CD14-positive monocyte (primary cell): ENCODE data around the gene INHBC. TPM values are rescaled to one million over a fixed set of nuclear protein-coding genes. Genes with fewer than 3 reads are reported as not detected.

Source experiments
- DNase-seq, 3 donors: peaks; one replicate each; pipeline ENCODE4 v3.0.0-alpha.2; 2011 to 2022
- H2AFZ ChIP-seq: 2 replicates; pipeline ENCODE4 v1.6.0; 2012; ENCODE audit warnings: mild to moderate bottlenecking, low read depth, low read length, inconsistent platforms; ENCODE audit not compliant: insufficient read depth, poor library complexity, severe bottlenecking
- H3K27ac ChIP-seq, 2 donors: 1 replicate in 1 of 2; 2 replicates in 1 of 2; pipeline ENCODE4 v1.5.1; 2012 to 2013; ENCODE audit warnings: low read length in 2 of 2, control low read depth in 1 of 2, inconsistent platforms in 1 of 2, low read depth in 1 of 2, mild to moderate bottlenecking in 1 of 2
- H3K27me3 ChIP-seq, 2 donors: one replicate each; pipeline versions ENCODE4 v1.6.0 to v1.6.1; 2011 to 2013; ENCODE audit warnings: low read length in 2 of 2; ENCODE audit not compliant: control insufficient read depth in 2 of 2, insufficient read depth in 2 of 2
- H3K36me3 ChIP-seq, 2 donors: replicated peaks in 1 of 2; 1 replicate in 1 of 2; 2 replicates in 1 of 2; pipeline versions ENCODE4 v1.5.1 to v1.6.1; 2012 to 2013; ENCODE audit warnings: low read length in 2 of 2, control low read depth in 1 of 2, inconsistent platforms in 1 of 2, mild to moderate bottlenecking in 1 of 2; ENCODE audit not compliant: insufficient read depth in 2 of 2, control insufficient read depth in 1 of 2
- H3K4me1 ChIP-seq, 2 donors: 1 replicate in 1 of 2; 2 replicates in 1 of 2; pipeline versions ENCODE4 v1.5.1 to v1.6.1; 2012 to 2013; ENCODE audit warnings: low read length in 2 of 2, control low read depth in 1 of 2, inconsistent platforms in 1 of 2, mild to moderate bottlenecking in 1 of 2, moderate library complexity in 1 of 2; ENCODE audit not compliant: insufficient read depth in 2 of 2, control insufficient read depth in 1 of 2
- H3K4me2 ChIP-seq: replicated peaks from 2 replicates; pipeline ENCODE3; 2012; ENCODE audit warnings: low read length, moderate library complexity, mild to moderate bottlenecking; ENCODE audit not compliant: poor library complexity, severe bottlenecking; ENCODE audit errors: extremely low read depth
- H3K4me3 ChIP-seq, 3 experiments: fragments of 200-600 bp in 1 of 3; sonication (generic) in 1 of 3; replicated peaks in 1 of 3; 1 replicate in 2 of 3; 2 replicates in 1 of 3; pipeline ENCODE4 v1.5.1; 2011 to 2013; ENCODE audit warnings: low read length in 3 of 3, mild to moderate bottlenecking in 3 of 3, control low read depth in 2 of 3, low read depth in 2 of 3, inconsistent platforms in 1 of 3, moderate library complexity in 1 of 3
- H3K79me2 ChIP-seq: 2 replicates; pipeline ENCODE4 v1.6.0; 2012; ENCODE audit warnings: mild to moderate bottlenecking, control low read depth, inconsistent platforms, low read length, moderate library complexity; ENCODE audit not compliant: insufficient read depth
- H3K9ac ChIP-seq: 2 replicates; pipeline ENCODE4 v1.6.0; 2017; ENCODE audit warnings: low read length, mild to moderate bottlenecking; ENCODE audit not compliant: insufficient read depth, poor library complexity, severe bottlenecking
- H3K9me3 ChIP-seq, 2 donors: replicated peaks in 1 of 2; 1 replicate in 1 of 2; 2 replicates in 1 of 2; pipeline versions ENCODE4 v1.5.1 to v1.6.1; 2012 to 2013; ENCODE audit warnings: low read length in 2 of 2, control low read depth in 1 of 2; ENCODE audit not compliant: control insufficient read depth in 1 of 2, insufficient read depth in 1 of 2
- H4K20me1 ChIP-seq: 2 replicates; pipeline ENCODE4 v1.6.0; 2012; ENCODE audit warnings: mild to moderate bottlenecking, low read length, control low read depth, moderate library complexity; ENCODE audit not compliant: insufficient read depth
- H3K27ac Mint-ChIP-seq, 7 donors: one replicate each; pipeline ENCODE4 v1.8.0; 2020; ENCODE audit warnings: mild to moderate bottlenecking in 7 of 7, mixed read lengths in 7 of 7, moderate library complexity in 6 of 7, inconsistent platforms in 2 of 7
- H3K27me3 Mint-ChIP-seq, 3 donors: one replicate each; pipeline ENCODE4 v1.8.0; 2021 to 2022; ENCODE audit warnings: low read depth in 3 of 3, mild to moderate bottlenecking in 3 of 3, mixed read lengths in 3 of 3, moderate library complexity in 3 of 3, inconsistent platforms in 1 of 3
- H3K36me3 Mint-ChIP-seq, 2 donors: one replicate each; pipeline ENCODE4 v1.8.0; 2020; ENCODE audit warnings: mixed read lengths in 2 of 2, inconsistent platforms in 1 of 2, mild to moderate bottlenecking in 1 of 2
- H3K4me1 Mint-ChIP-seq: one replicate; pipeline ENCODE4 v1.8.0; 2020; ENCODE audit warnings: mild to moderate bottlenecking, mixed read lengths
- H3K4me3 Mint-ChIP-seq, 2 donors: one replicate each; pipeline ENCODE4 v1.8.0; 2020; ENCODE audit warnings: mild to moderate bottlenecking in 2 of 2, mixed read lengths in 2 of 2, moderate library complexity in 1 of 2
- H3K9me3 Mint-ChIP-seq, 7 donors: one replicate each; pipeline ENCODE4 v1.8.0; 2020 to 2022; ENCODE audit warnings: mixed read lengths in 7 of 7, mild to moderate bottlenecking in 6 of 7, moderate library complexity in 6 of 7, inconsistent platforms in 2 of 7
- CTCF ChIP-seq: fragments of 200-600 bp; IDR thresholded peaks from one replicate; pipeline ENCODE4 v1.8.0; 2022; ENCODE audit warnings: antibody characterized with exemption, mild to moderate bottlenecking
- WGBS: methylation state at CpG from one replicate; pipeline ENCODE4 v1.1.5; 2013; ENCODE audit warnings: missing lambda C conversion rate; ENCODE audit not compliant: insufficient coverage; 5-methylcytosine and 5-hydroxymethylcytosine counted together
- intact Hi-C, 2 donors: fragments of 100-400 bp; cut with micrococcal nuclease; formaldehyde crosslinking; loops; one replicate each; pipeline versions ENCODE4 v1.15.0 to v1.15.1; 2023
- polyA plus RNA-seq, 3 donors: library from polyadenylated mRNA; depleted of rRNA in 1 of 3; unstranded in 2 of 3; stranded (reverse) in 1 of 3; fragments of 300-500 nt in 2 of 3; fragments of >200 nt in 1 of 3; fragmentation: Illumina TruSeq in 2 of 3; gene quantifications; 1 replicate in 2 of 3; 2 replicates in 1 of 3; pipeline ENCODE4 v1.2.3, GENCODE V29; 2012 to 2021

The INHBC gene
- polyA plus RNA-seq, 3 donors = not detected

DNA sequence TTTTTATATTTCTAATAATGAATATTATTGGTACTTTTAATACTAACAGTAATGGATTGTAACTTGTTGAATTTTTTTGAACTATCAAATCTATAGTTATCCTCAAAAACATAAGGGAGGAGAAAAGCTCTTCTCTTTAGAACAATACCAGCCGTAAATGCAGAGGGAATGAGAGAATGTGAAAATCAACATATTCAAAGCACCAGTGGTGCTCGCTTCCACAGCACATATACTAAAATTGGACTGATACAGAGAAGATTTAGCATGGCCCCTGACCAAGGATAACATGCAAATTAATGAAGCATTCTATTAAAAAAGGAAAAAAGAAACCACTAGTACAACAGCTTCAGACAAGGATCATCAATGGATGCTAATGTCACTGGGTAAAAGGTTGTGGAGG, 19.5 kb upstream of the INHBC start:
- Histone ChIP-seq H3K36me3 (peaks cover 9 to 13% of the 10 kb centered on the region in 2 donors), H4K20me1 (peaks cover 83% of the 10 kb centered on the region), H2AFZ (no peak overlapping the region), H3K4me3 (no peak overlapping the region), H3K27ac (no peak overlapping the region), H3K4me2 (no peak overlapping the region), H3K27me3 (no peaks in the 10 kb centered on the region), H3K79me2 (peaks cover 85% of the 10 kb centered on the region), H3K9ac (no peak overlapping the region), H3K4me1 (no peaks in the 10 kb centered on the region), H3K9me3 (no peaks in the 10 kb centered on the region)
- no CpG with 5 or more reads among the region's 2 CpGs for WGBS
- Mint-ChIP-seq H3K9me3 (peaks cover 0 to 2% (median 0%) of the 10 kb centered on the region in 7 donors), H3K27ac (peak overlapping the region in 1 of 7 donors; percentile 73), H3K36me3 (peaks cover 33 to 42% of the 10 kb centered on the region in 2 donors), H3K4me3 (no peak overlapping the region), H3K4me1 (peaks cover 14% of the 10 kb centered on the region), H3K27me3 (peaks cover 0 to 1% (median 0%) of the 10 kb centered on the region in 3 donors)
- no peak for TF ChIP-seq CTCF
- no peak for DNase-seq
- intact Hi-C loops = no loop called here

DNA sequence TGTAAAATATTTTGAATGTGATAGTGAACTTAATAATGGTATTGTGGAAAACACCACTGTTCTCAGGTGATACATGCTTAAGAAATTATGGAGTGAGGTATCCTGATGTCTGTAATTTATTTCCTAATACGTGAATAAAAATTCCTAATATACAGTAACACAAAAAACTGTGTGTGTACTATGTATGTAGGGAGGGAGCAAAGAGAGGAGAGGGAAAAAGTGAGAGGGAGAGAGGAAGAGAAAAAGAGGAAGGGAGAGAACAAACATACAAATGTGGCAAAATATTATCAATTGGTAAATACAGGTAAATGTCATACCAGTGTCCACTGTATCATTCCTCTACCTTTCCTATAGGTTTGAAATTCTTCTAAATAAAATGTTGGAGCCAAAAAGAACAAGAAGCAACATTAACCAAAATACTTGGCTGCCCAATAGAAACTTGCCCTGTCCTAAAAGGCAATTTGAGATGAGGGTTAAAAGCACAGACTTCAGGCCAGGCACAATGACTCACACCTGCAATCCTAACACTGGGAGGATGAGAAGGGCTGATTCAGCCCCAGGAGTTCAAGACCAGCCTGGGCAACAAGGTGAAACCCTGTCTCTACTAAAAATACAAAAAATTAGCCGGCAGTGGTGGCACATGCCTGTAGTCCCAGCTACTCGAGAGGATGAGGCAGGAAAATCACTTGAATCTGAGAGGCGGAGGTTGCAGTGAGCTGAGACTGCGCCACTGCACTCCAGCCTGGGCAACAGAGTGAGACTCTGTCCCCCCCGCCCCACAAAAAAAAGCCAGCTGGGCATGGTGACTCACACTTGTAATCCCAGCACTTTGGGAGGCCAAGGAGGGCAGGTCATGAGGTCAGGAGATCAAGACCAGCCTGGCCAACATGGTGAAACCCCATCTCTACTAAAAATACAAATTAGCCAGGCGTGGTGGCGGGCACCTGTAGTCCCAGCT, 18.3 kb upstream of the INHBC start:
- peaks cover 0 to 2% (median 0%) of the 10 kb centered on the region in 7 donors for H3K9me3 Mint-ChIP-seq
- Histone ChIP-seq H3K9ac (no peak overlapping the region), H3K27ac (peak overlapping the region in 1 of 2 donors; percentile 37), H3K36me3 (peaks cover 16 to 23% of the 10 kb centered on the region in 2 donors), H3K9me3 (no peaks in the 10 kb centered on the region), H3K79me2 (peaks cover 82% of the 10 kb centered on the region), H3K4me3 (no peak overlapping the region), H4K20me1 (peaks cover 84% of the 10 kb centered on the region), H3K27me3 (no peaks in the 10 kb centered on the region), H2AFZ (no peak overlapping the region), H3K4me2 (no peak overlapping the region), H3K4me1 (no peaks in the 10 kb centered on the region)
- peaks cover 38 to 52% of the 10 kb centered on the region in 2 donors for H3K36me3 Mint-ChIP-seq
- intact Hi-C loops = no loop called here
- no peak overlapping the region for H3K4me3 Mint-ChIP-seq
- no peak for DNase-seq
- WGBS = 100% methylated on average over 7 of the region's 8 CpGs
- no peaks in the 10 kb centered on the region for H3K27me3 Mint-ChIP-seq
- H3K27ac Mint-ChIP-seq = peak overlapping the region in 5 of 7 donors; percentile 1 to 52 (median 30)
- TF ChIP-seq CTCF = no peak
- H3K4me1 Mint-ChIP-seq = peaks cover 12% of the 10 kb centered on the region
